PC-3 (cell line): Measurements from ENCODE around the gene MCM9. TPM values are rescaled to one million over a fixed set of nuclear protein-coding genes. Genes with fewer than 3 reads are reported as not detected.

Source experiments
- ATAC-seq: fragments of 200-7000 bp; cut with Tn5 transposase; 2 replicates; pipeline ENCODE4 v1.9.1; 2020; ENCODE audit warnings: mild to moderate bottlenecking, moderate library complexity
- BruUV-seq: library from RNA; stranded (reverse); fragments of 400-500 nt; replicated peaks from 2 replicates; lab custom pipeline; 2021; lab: Mats Ljungman, UMichigan
- CTCF ChIA-PET: fragments of 300-600 bp; sonication (Branson Sonifier 250); formaldehyde crosslinking; loops from one replicate; lab custom pipeline; 2022; ENCODE audit warnings: antibody characterized with exemption; lab: Charles Lee
- POLR2A ChIA-PET: fragments of 300-600 bp; sonication (Branson Sonifier 250); formaldehyde crosslinking; loops from one replicate; lab custom pipeline; 2022; ENCODE audit warnings: antibody characterized with exemption; ENCODE audit not compliant: unreplicated experiment; lab: Charles Lee
- DNase-seq: peaks from one replicate; pipeline ENCODE4 v3.0.0-alpha.2; 2015
- H2AFZ ChIP-seq: fragments of 300-600 bp; sonication (generic); 2 replicates; pipeline ENCODE4 v1.6.0; 2016; ENCODE audit warnings: antibody characterized with exemption, low read length
- H3F3A ChIP-seq: fragments of 300-600 bp; sonication (generic); one replicate; pipeline ENCODE4 v1.6.0; 2017; ENCODE audit warnings: antibody characterized with exemption, low read length, control low read depth, mild to moderate bottlenecking; ENCODE audit not compliant: unreplicated experiment
- H3K27ac ChIP-seq: fragments of 300-600 bp; sonication (generic); 2 replicates; pipeline ENCODE4 v1.5.1; 2016; ENCODE audit warnings: mild to moderate bottlenecking, low read length
- H3K27me3 ChIP-seq: fragments of 300-600 bp; sonication (generic); 2 replicates; pipeline ENCODE4 v1.6.1; 2016; ENCODE audit warnings: low read length, mixed read lengths
- H3K36me3 ChIP-seq: fragments of 300-600 bp; sonication (generic); 2 replicates; pipeline ENCODE4 v1.6.1; 2016; ENCODE audit warnings: low read depth, mixed run types, low read length, mixed read lengths
- H3K4me1 ChIP-seq: fragments of 300-600 bp; sonication (generic); 2 replicates; pipeline ENCODE4 v1.5.1; 2016; ENCODE audit warnings: low read length; ENCODE audit not compliant: insufficient read depth
- H3K4me2 ChIP-seq: fragments of 300-600 bp; sonication (generic); 2 replicates; pipeline ENCODE4 v1.6.0; 2016; ENCODE audit warnings: low read length
- H3K4me3 ChIP-seq: fragments of 300-600 bp; sonication (generic); 2 replicates; pipeline ENCODE4 v1.5.1; 2016; ENCODE audit warnings: mild to moderate bottlenecking, low read length, mixed read lengths
- H3K79me2 ChIP-seq: fragments of 300-600 bp; sonication (generic); 2 replicates; pipeline ENCODE4 v1.6.1; 2017; ENCODE audit warnings: low read length, mixed read lengths
- H3K9ac ChIP-seq: fragments of 300-600 bp; sonication (generic); 2 replicates; pipeline ENCODE4 v1.6.0; 2016; ENCODE audit warnings: mild to moderate bottlenecking, low read length
- H3K9me2 ChIP-seq: fragments of 300-600 bp; sonication (generic); replicated peaks from 2 replicates; pipeline ENCODE4 v1.6.1; 2016; ENCODE audit warnings: mixed run types, low read length, mixed read lengths
- H3K9me3 ChIP-seq: fragments of 300-600 bp; sonication (generic); 2 replicates; pipeline ENCODE4 v1.6.1; 2016; ENCODE audit warnings: low read length, mixed read lengths
- H4K20me1 ChIP-seq: fragments of 300-600 bp; sonication (generic); 2 replicates; pipeline ENCODE4 v1.6.1; 2016; ENCODE audit warnings: low read length, mixed read lengths
- EZH2 ChIP-seq: fragments of 300-600 bp; sonication (generic); IDR thresholded peaks from one replicate; pipeline ENCODE4 v1.6.1; 2017; ENCODE audit warnings: antibody characterized with exemption, mild to moderate bottlenecking, low read length; ENCODE audit not compliant: unreplicated experiment
- EZH2phosphoT487 ChIP-seq: fragments of 300-600 bp; sonication (generic); IDR thresholded peaks from 2 replicates; pipeline ENCODE4 v1.6.1; 2018; ENCODE audit warnings: mild to moderate bottlenecking, antibody characterized with exemption, low read length, borderline replicate concordance
- intact Hi-C: fragments of 100-400 bp; cut with micrococcal nuclease; formaldehyde crosslinking; loops from 2 replicates; pipeline ENCODE4 v1.9.0; 2023
- total RNA-seq: library from RNA; depleted of rRNA; stranded (reverse); fragments of >200 nt; gene quantifications from 2 replicates; pipeline ENCODE4 v1.2.3, GENCODE V29; 2014
- TF ChIP-seq, protein P1 (sequence below): fragments of 300-600 bp; sonication (generic); conservative IDR thresholded peaks from 2 replicates; pipeline ENCODE4 v1.5.1; 2017; ENCODE audit warnings: antibody characterized with exemption, low read depth, mild to moderate bottlenecking, low read length

MCM9 gene
- total RNA-seq, 1 experiment from 2014 or later = 5.8 TPM

DNA sequence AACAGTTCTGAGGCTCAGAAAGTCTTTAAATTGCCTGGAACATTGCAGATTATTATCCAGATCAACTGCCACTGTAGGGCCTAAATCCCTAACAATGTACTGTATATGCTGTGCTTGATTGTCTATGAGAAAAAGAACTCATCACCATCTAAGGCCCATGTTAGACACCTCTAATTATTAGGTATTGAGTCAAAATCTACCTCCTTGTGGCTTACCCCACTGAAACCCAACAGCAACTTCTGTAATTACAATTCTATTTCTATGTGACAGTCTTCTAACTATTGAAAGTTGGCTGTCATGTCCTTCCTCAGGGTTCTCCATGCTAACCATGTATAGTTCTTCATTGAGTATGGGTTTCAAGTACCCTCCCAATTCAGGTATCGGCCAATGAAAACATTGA, 13.9 kb downstream of the MCM9 start:
- ATAC-seq = no peak
- Histone ChIP-seq H3K36me3 (peaks cover 22% of the 10 kb centered on the region), H3K4me1 (no peaks in the 10 kb centered on the region), H3K9ac (no peak overlapping the region), H3K4me2 (no peak overlapping the region), H3F3A (no peaks in the 10 kb centered on the region), H3K79me2 (no peaks in the 10 kb centered on the region), H3K9me2 (no peaks in the 10 kb centered on the region), H3K27me3 (no peaks in the 10 kb centered on the region), H3K4me3 (no peak overlapping the region), H3K27ac (no peak overlapping the region), H4K20me1 (no peaks in the 10 kb centered on the region), H3K9me3 (no peaks in the 10 kb centered on the region), H2AFZ (no peak overlapping the region)
- CTCF ChIA-PET = no interaction called here
- POLR2A ChIA-PET = no interaction called here
- intact Hi-C loops = no loop called here
- TF ChIP-seq EZH2phosphoT487 (no peak), EZH2 (no peak)
- TF ChIP-seq, protein P1, sequence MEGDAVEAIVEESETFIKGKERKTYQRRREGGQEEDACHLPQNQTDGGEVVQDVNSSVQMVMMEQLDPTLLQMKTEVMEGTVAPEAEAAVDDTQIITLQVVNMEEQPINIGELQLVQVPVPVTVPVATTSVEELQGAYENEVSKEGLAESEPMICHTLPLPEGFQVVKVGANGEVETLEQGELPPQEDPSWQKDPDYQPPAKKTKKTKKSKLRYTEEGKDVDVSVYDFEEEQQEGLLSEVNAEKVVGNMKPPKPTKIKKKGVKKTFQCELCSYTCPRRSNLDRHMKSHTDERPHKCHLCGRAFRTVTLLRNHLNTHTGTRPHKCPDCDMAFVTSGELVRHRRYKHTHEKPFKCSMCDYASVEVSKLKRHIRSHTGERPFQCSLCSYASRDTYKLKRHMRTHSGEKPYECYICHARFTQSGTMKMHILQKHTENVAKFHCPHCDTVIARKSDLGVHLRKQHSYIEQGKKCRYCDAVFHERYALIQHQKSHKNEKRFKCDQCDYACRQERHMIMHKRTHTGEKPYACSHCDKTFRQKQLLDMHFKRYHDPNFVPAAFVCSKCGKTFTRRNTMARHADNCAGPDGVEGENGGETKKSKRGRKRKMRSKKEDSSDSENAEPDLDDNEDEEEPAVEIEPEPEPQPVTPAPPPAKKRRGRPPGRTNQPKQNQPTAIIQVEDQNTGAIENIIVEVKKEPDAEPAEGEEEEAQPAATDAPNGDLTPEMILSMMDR = no peak
- no TSS peak for BruUV-seq
- DNase-seq = no peak

DNA sequence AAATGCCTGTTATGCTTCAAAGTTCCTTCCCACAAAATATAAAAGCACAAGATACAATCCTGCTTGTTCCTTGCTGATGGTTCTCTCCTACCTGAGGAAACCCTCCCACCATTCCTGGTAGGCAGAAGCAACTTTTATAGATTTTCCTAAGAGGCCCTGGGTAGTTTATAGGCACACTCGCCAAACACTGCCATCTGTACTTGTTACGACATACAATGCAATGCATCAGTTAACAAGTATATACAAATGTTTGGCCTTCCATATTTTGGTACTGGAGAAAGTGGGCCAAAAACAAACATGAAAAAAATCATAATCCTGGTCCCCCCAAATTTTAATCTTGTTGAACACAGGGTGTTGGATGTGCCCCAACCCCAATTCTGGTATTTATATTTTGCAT, 16.6 kb downstream of the MCM9 start:
- TF ChIP-seq, protein P1 = no peak
- H3K9ac ChIP-seq = no peak overlapping the region
- BruUV-seq = no TSS peak
- no peaks in the 10 kb centered on the region for H3K4me1 ChIP-seq
- H3F3A ChIP-seq = no peaks in the 10 kb centered on the region
- no peak overlapping the region for H2AFZ ChIP-seq
- DNase-seq (no peak), ATAC-seq (no peak)
- no peaks in the 10 kb centered on the region for H3K27me3 ChIP-seq
- no peak overlapping the region for H3K4me2 ChIP-seq
- no peaks in the 10 kb centered on the region for H3K79me2 ChIP-seq
- no peaks in the 10 kb centered on the region for H3K9me2 ChIP-seq
- no peak overlapping the region for H3K27ac ChIP-seq
- POLR2A ChIA-PET = no interaction called here
- CTCF ChIA-PET = no interaction called here
- peaks cover 18% of the 10 kb centered on the region for H3K36me3 ChIP-seq
- no peak overlapping the region for H3K4me3 ChIP-seq
- intact Hi-C loops = no loop called here
- H4K20me1 ChIP-seq = no peaks in the 10 kb centered on the region
- H3K9me3 ChIP-seq = no peaks in the 10 kb centered on the region

DNA sequence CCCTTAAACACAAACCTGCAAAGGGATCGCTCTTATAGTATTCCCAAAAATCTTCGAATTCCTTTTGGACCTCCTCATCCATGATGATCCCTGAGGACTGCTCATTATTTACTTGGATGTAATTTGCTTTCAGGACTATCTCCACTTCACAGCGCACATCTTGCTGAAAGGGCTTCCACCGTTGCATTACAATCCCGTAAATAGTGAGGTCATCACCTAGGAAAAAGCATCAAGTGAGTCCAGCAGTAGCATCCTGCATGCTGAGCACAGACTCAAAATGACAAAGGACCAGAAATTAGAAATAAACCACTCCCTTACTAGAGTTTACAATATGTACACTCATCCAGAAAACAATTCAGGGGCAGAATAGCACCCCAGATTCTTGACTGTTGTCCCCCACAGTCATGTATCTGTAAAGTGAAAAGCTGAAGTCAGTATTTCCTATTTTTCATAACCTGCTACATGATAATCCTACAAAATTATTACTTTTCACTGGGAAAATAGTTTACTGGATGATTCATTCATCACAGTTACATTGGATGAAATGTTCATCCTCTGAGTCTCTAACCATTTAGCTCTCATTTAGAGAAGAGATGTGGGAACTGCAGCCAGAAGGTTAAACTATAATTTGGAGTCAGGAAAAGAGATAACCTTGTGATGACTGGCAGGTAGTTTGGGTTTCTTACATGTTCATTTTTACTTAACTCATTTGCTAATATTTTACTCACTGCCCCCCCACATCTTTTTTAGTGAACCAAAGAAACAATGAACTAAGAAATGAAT, 17.2 kb downstream of the MCM9 start:
- Histone ChIP-seq H3K27ac (no peak overlapping the region), H3K9ac (no peak overlapping the region), H4K20me1 (no peaks in the 10 kb centered on the region), H3K4me2 (no peak overlapping the region), H3K79me2 (no peaks in the 10 kb centered on the region), H3F3A (no peaks in the 10 kb centered on the region), H3K27me3 (no peaks in the 10 kb centered on the region), H3K9me3 (no peaks in the 10 kb centered on the region), H3K4me3 (no peak overlapping the region), H3K9me2 (no peaks in the 10 kb centered on the region), H2AFZ (no peak overlapping the region), H3K36me3 (peaks cover 22% of the 10 kb centered on the region), H3K4me1 (no peaks in the 10 kb centered on the region)
- intact Hi-C loops = no loop called here
- POLR2A ChIA-PET = no interaction called here
- CTCF ChIA-PET = no interaction called here
- BruUV-seq = no TSS peak
- DNase-seq (no peak), ATAC-seq (no peak; the same call in 1 of the 2 replicates)
- no peak for TF ChIP-seq EZH2
